Astrocyte (in vitro differentiated cells and primary cell): ENCODE measurements around the gene TKT. TPM values are rescaled to one million over a fixed set of nuclear protein-coding genes. Genes with fewer than 3 reads are reported as not detected.

Source experiments
- DNase-seq: peaks from one replicate; pipeline ENCODE4 v3.0.0-alpha.2; 2010; ENCODE audit warnings: low read depth
- FAIRE-seq: peaks from 2 replicates; lab custom pipeline; 2011; peaks lifted over from hg19 to GRCh38; lab: Jason Lieb, UNC
- H2AFZ ChIP-seq: 2 replicates; pipeline ENCODE4 v1.6.0; 2012; ENCODE audit warnings: low read depth, low read length, inconsistent platforms
- H3K27ac ChIP-seq: 2 replicates; pipeline ENCODE4 v1.5.1; 2011; ENCODE audit warnings: low read depth, low read length, inconsistent platforms
- H3K27me3 ChIP-seq: 2 replicates; pipeline ENCODE4 v1.6.0; 2011; ENCODE audit warnings: low read length, inconsistent platforms; ENCODE audit not compliant: insufficient read depth
- H3K36me3 ChIP-seq: 2 replicates; pipeline ENCODE4 v1.5.1; 2011; ENCODE audit warnings: low read length, inconsistent platforms; ENCODE audit not compliant: insufficient read depth
- H3K4me1 ChIP-seq: 2 replicates; pipeline ENCODE4 v1.5.1; 2011; ENCODE audit warnings: low read length, inconsistent platforms; ENCODE audit not compliant: insufficient read depth
- H3K4me2 ChIP-seq: 2 replicates; pipeline ENCODE4 v1.6.0; 2012; ENCODE audit warnings: low read length, inconsistent platforms
- H3K4me3 ChIP-seq: 2 replicates; pipeline ENCODE4 v1.5.1; 2011; ENCODE audit warnings: low read depth, mild to moderate bottlenecking, low read length, inconsistent platforms; ENCODE audit not compliant: insufficient read depth
- H3K79me2 ChIP-seq: 2 replicates; pipeline ENCODE4 v1.6.0; 2012; ENCODE audit warnings: mild to moderate bottlenecking, low read length, inconsistent platforms; ENCODE audit not compliant: insufficient read depth
- H3K9ac ChIP-seq: 2 replicates; pipeline ENCODE4 v1.6.0; 2012; ENCODE audit warnings: mild to moderate bottlenecking, low read length, inconsistent platforms
- H3K9me3 ChIP-seq: 2 replicates; pipeline ENCODE4 v1.5.1; 2012; ENCODE audit warnings: low read depth, mild to moderate bottlenecking, low read length, inconsistent platforms; ENCODE audit not compliant: insufficient read depth
- H4K20me1 ChIP-seq: 2 replicates; pipeline ENCODE4 v1.6.0; 2012; ENCODE audit warnings: low read length, inconsistent platforms; ENCODE audit not compliant: insufficient read depth
- H3K27ac Mint-ChIP-seq: one replicate; pipeline ENCODE4 v1.8.0; 2021; ENCODE audit warnings: mild to moderate bottlenecking, mixed read lengths; ENCODE audit not compliant: unreplicated experiment
- H3K27me3 Mint-ChIP-seq: one replicate; pipeline ENCODE4 v1.8.0; 2021; ENCODE audit warnings: low read depth, mixed read lengths; ENCODE audit not compliant: unreplicated experiment
- H3K36me3 Mint-ChIP-seq: one replicate; pipeline ENCODE4 v1.8.0; 2021; ENCODE audit warnings: low read depth, mixed read lengths; ENCODE audit not compliant: unreplicated experiment
- H3K4me1 Mint-ChIP-seq: one replicate; pipeline ENCODE4 v1.8.0; 2021; ENCODE audit warnings: low read depth, mixed read lengths; ENCODE audit not compliant: unreplicated experiment
- H3K4me3 Mint-ChIP-seq: one replicate; pipeline ENCODE4 v1.8.0; 2021; ENCODE audit warnings: mild to moderate bottlenecking, moderate library complexity, mixed read lengths; ENCODE audit not compliant: unreplicated experiment
- H3K9me3 Mint-ChIP-seq: one replicate; pipeline ENCODE4 v1.8.0; 2021; ENCODE audit warnings: mild to moderate bottlenecking, mixed read lengths; ENCODE audit not compliant: unreplicated experiment
- EZH2 ChIP-seq: IDR thresholded peaks from 2 replicates; pipeline ENCODE4 v1.6.1; 2012; ENCODE audit warnings: mild to moderate bottlenecking, low read length, inconsistent platforms; ENCODE audit not compliant: insufficient read depth
- total RNA-seq: library from RNA; stranded (reverse); gene quantifications from 2 replicates; pipeline ENCODE4 v1.2.1, GENCODE V29; 2021
- TF ChIP-seq, protein P1 (sequence below): IDR thresholded peaks from 2 replicates; pipeline ENCODE4 v1.5.1; 2011; ENCODE audit warnings: low read depth, mild to moderate bottlenecking, inconsistent platforms, low read length, moderate library complexity; ENCODE audit not compliant: insufficient read depth

The TKT gene
- total RNA-seq, 1 donor from 2014 or later, result 318 TPM

DNA sequence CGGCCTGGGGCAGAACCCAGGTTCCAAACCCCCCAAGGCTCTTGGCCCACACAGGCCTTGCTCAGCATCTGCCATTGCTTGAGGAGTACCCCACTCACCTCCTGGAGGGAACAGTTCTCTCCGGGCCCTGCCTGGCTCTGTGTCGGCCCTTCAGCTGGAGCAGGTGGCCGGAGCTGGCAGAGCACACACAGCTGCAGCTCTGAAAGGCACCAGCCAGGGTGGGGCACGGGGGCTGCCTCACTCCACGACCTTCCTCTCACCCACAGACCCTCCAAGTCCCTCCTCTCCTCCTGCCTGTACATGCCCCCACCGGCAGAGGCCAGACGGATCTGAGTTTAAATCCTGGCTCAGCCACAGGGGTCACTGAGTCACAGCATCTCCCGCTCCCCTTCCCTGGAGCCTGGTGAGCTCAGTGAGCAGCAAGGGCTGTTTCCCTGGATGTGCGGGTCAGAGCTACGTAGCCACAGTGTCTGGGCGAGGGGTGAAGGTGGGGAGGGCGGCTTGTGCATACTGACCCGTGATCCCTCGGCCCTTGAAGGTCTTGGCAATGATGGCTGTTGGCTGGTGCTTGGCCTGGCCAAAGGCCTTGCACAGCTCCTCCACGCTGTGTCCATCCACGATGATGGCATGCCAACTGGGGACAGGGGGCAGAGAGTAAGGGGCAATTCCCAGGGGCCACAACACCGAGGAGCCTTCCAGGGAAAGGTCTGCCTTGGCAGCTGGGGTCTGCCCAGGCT is 23.0 kb downstream of the TKT start:
- no peak for DNase-seq
- H3K27ac Mint-ChIP-seq, result peak overlapping the region; percentile 26

DNA sequence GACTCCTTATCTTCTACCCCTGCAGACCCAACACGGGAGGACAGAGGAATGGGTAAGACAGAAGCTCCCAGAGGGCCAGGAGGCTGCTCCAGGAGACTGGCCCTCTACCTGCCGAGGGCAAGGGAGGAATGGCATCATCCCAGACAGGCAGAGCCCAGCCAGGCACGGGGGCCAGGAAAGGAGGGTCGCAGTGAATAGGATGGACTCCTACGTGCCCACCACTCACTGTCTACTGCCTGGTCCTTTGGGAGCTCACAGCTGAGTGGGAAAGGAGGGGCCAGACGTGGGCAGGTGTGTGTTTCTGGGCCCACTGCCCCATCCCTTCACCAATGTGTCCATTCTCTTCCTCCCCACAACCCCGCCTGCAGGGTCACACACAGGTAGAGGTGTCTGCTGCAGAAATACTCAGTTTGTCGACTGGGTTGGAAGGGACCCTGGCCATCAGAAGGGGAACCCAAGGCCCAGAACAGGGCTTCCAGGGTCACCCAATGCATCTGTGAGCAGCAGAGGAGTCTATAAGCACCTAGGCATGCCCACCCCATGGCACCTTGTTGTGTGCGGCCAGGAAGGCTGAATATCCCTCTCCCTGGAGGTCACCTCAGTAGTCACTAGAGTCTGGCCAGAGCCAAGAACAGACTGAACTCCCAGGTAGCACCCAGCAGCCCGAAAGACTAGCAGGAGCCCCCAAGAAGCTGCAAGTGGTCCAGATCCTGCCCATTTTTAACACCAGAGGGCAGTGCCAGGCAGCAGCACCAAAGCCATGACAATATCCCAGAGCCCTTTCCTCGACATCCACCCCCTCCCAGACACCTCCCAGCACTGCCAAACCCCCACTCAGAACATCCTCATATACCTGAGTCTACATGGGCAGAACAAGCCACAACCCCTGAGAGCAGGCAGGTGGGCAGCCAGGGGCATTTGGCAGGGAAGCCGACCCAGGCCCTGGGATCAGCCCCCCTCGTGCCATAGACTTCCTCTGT is 24.0 kb downstream of the TKT start:
- Histone ChIP-seq H3K9me3 (no peaks in the 10 kb centered on the region), H3K4me2 (no peak overlapping the region), H3K79me2 (peaks cover 53% of the 10 kb centered on the region), H3K4me1 (peaks cover 22% of the 10 kb centered on the region), H2AFZ (no peak overlapping the region), H4K20me1 (peaks cover 61% of the 10 kb centered on the region), H3K9ac (no peak overlapping the region), H3K27me3 (no peaks in the 10 kb centered on the region), H3K27ac (no peak overlapping the region), H3K4me3 (no peak overlapping the region), H3K36me3 (peaks cover 58% of the 10 kb centered on the region)
- Mint-ChIP-seq H3K4me1 (peaks cover 18% of the 10 kb centered on the region), H3K9me3 (no peaks in the 10 kb centered on the region), H3K36me3 (peaks cover 14% of the 10 kb centered on the region), H3K4me3 (no peak overlapping the region), H3K27me3 (no peaks in the 10 kb centered on the region), H3K27ac (no peak overlapping the region)
- DNase-seq (no peak), FAIRE-seq (no peak)
- TF ChIP-seq, protein P1, sequence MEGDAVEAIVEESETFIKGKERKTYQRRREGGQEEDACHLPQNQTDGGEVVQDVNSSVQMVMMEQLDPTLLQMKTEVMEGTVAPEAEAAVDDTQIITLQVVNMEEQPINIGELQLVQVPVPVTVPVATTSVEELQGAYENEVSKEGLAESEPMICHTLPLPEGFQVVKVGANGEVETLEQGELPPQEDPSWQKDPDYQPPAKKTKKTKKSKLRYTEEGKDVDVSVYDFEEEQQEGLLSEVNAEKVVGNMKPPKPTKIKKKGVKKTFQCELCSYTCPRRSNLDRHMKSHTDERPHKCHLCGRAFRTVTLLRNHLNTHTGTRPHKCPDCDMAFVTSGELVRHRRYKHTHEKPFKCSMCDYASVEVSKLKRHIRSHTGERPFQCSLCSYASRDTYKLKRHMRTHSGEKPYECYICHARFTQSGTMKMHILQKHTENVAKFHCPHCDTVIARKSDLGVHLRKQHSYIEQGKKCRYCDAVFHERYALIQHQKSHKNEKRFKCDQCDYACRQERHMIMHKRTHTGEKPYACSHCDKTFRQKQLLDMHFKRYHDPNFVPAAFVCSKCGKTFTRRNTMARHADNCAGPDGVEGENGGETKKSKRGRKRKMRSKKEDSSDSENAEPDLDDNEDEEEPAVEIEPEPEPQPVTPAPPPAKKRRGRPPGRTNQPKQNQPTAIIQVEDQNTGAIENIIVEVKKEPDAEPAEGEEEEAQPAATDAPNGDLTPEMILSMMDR, result no peak
- no peak for TF ChIP-seq EZH2

More for the DNA sequence above, 23.0 kb downstream of the TKT start:
- Histone ChIP-seq H3K4me1 (peaks cover 32% of the 10 kb centered on the region), H3K9me3 (no peaks in the 10 kb centered on the region), H4K20me1 (peaks cover 51% of the 10 kb centered on the region), H3K79me2 (peaks cover 59% of the 10 kb centered on the region), H3K4me2 (no peak overlapping the region), H3K27me3 (no peaks in the 10 kb centered on the region), H3K9ac (no peak overlapping the region), H3K36me3 (peaks cover 52% of the 10 kb centered on the region), H2AFZ (no peak overlapping the region), H3K27ac (peak overlapping the region; percentile 12), H3K4me3 (no peak overlapping the region)
- no peak for FAIRE-seq
- H3K4me1 Mint-ChIP-seq, result peaks cover 25% of the 10 kb centered on the region
- no peaks in the 10 kb centered on the region for H3K27me3 Mint-ChIP-seq
- TF ChIP-seq, protein P1, result no peak
- TF ChIP-seq EZH2, result no peak
- H3K36me3 Mint-ChIP-seq, result peaks cover 11% of the 10 kb centered on the region
- H3K4me3 Mint-ChIP-seq, result no peak overlapping the region
- no peaks in the 10 kb centered on the region for H3K9me3 Mint-ChIP-seq
